NCI-H526 treated with DMSO at 0.1 percent for 48 hours (cell line): ENCODE data around the gene VIP.
"Not testable (repeated sequence)": the region's sequence is repeated elsewhere in the genome, so short reads cannot be mapped to it uniquely, and the experiment has no call there.

ENCODE experiments used
- DNase-seq: peaks from one replicate; lab custom pipeline; 2025; lab: John Stamatoyannopoulos, UW

The VIP gene

GRCh38 chr6:152750694-152751093 is at the start of gene VIP:
TSS of gene VIP (plus strand) at chr6:152750797. CDS start at chr6:152752178, 1,381 bp downstream.
- DNase-seq = no peak

- DNase-seq = no peak
Observed at GRCh38 chr6:152701081-152701862, 49.3 kb upstream of the VIP start.

- DNase-seq = no peak
Observed at GRCh38 chr6:152701863-152702401, 48.7 kb upstream of the VIP start.

- not testable (repeated sequence) for DNase-seq
Observed at GRCh38 chr6:152703750-152704149, 46.8 kb upstream of the VIP start.

- DNase-seq = no peak
Observed at GRCh38 chr6:152705327-152705726, 45.3 kb upstream of the VIP start.

GRCh38 chr6:152716322-152716721 is 34.3 kb upstream of the VIP start:
- DNase-seq = no peak

- no peak for DNase-seq
Observed at GRCh38 chr6:152720974-152721373, 29.6 kb upstream of the VIP start.

- DNase-seq = no peak
Observed at GRCh38 chr6:152721956-152722355, 28.6 kb upstream of the VIP start.

- no peak for DNase-seq
Observed at GRCh38 chr6:152723398-152723797, 27.2 kb upstream of the VIP start.

- no peak for DNase-seq
Observed at GRCh38 chr6:152726313-152726712, 24.3 kb upstream of the VIP start.

- no peak for DNase-seq
Observed at GRCh38 chr6:152727507-152727906, 23.1 kb upstream of the VIP start.

GRCh38 chr6:152734630-152735029 is 16.0 kb upstream of the VIP start:
- DNase-seq = no peak

- DNase-seq = no peak
Observed at GRCh38 chr6:152736687-152737273, 13.8 kb upstream of the VIP start.

GRCh38 chr6:152745509-152746171 is 5.0 kb upstream of the VIP start:
- no peak for DNase-seq

- DNase-seq = no peak
Observed at GRCh38 chr6:152746172-152746553, 4.4 kb upstream of the VIP start.

GRCh38 chr6:152748843-152749242 is 1.8 kb upstream of the VIP start:
- no peak for DNase-seq

GRCh38 chr6:152749336-152749735 is 1.3 kb upstream of the VIP start:
- DNase-seq = no peak

- DNase-seq = no peak
Observed at GRCh38 chr6:152765331-152765730, 14.7 kb downstream of the VIP start.

- no peak for DNase-seq
Observed at GRCh38 chr6:152769159-152769558, 18.6 kb downstream of the VIP start.

GRCh38 chr6:152769993-152770392 is 19.4 kb downstream of the VIP start:
- no peak for DNase-seq

- DNase-seq = no peak
Observed at GRCh38 chr6:152771061-152771687, 20.6 kb downstream of the VIP start.

- DNase-seq = no peak
Observed at GRCh38 chr6:152775428-152775827, 24.8 kb downstream of the VIP start.

- no peak for DNase-seq
Observed at GRCh38 chr6:152776833-152777232, 26.2 kb downstream of the VIP start.
